ENCODE results near the gene IL36RN.

DNA sequence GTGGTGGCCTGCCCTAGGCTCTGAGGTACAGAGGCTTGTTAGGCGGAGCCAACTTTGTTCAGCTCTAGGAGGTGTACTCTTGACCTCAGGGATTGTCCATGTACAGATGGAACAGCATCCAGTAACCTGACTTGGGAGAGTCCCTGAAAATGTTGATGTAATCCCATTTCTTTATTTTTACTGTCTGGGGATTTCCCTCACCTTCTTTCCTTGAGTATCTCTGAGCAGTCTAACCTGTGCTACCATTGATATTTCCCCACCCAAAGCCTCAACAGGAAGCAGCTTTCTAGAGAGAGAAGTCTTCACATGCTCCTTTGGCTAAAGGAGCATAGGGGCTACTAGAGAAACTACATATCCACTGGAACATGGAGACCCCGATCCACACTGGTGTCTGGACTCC, 43.3 kb upstream of the IL36RN start:
- TF ChIP-seq, protein P1, sequence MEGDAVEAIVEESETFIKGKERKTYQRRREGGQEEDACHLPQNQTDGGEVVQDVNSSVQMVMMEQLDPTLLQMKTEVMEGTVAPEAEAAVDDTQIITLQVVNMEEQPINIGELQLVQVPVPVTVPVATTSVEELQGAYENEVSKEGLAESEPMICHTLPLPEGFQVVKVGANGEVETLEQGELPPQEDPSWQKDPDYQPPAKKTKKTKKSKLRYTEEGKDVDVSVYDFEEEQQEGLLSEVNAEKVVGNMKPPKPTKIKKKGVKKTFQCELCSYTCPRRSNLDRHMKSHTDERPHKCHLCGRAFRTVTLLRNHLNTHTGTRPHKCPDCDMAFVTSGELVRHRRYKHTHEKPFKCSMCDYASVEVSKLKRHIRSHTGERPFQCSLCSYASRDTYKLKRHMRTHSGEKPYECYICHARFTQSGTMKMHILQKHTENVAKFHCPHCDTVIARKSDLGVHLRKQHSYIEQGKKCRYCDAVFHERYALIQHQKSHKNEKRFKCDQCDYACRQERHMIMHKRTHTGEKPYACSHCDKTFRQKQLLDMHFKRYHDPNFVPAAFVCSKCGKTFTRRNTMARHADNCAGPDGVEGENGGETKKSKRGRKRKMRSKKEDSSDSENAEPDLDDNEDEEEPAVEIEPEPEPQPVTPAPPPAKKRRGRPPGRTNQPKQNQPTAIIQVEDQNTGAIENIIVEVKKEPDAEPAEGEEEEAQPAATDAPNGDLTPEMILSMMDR (IDR thresholded peaks at IDR 0.05; ENCODE audit: insufficient read depth, low read length): no peak
- TF ChIP-seq POLR2AphosphoS5 (IDR thresholded peaks at IDR 0.05; ENCODE audit: low read depth) (no peak), GABPA (IDR thresholded peaks at IDR 0.05; ENCODE audit: low read depth) (no peak)
- TF ChIP-seq, protein P2, sequence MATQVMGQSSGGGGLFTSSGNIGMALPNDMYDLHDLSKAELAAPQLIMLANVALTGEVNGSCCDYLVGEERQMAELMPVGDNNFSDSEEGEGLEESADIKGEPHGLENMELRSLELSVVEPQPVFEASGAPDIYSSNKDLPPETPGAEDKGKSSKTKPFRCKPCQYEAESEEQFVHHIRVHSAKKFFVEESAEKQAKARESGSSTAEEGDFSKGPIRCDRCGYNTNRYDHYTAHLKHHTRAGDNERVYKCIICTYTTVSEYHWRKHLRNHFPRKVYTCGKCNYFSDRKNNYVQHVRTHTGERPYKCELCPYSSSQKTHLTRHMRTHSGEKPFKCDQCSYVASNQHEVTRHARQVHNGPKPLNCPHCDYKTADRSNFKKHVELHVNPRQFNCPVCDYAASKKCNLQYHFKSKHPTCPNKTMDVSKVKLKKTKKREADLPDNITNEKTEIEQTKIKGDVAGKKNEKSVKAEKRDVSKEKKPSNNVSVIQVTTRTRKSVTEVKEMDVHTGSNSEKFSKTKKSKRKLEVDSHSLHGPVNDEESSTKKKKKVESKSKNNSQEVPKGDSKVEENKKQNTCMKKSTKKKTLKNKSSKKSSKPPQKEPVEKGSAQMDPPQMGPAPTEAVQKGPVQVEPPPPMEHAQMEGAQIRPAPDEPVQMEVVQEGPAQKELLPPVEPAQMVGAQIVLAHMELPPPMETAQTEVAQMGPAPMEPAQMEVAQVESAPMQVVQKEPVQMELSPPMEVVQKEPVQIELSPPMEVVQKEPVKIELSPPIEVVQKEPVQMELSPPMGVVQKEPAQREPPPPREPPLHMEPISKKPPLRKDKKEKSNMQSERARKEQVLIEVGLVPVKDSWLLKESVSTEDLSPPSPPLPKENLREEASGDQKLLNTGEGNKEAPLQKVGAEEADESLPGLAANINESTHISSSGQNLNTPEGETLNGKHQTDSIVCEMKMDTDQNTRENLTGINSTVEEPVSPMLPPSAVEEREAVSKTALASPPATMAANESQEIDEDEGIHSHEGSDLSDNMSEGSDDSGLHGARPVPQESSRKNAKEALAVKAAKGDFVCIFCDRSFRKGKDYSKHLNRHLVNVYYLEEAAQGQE (IDR thresholded peaks at IDR 0.05; ENCODE audit: insufficient replicate concordance, low read depth): no peak

All from HL-60 (cell line).